ENCODE data around the gene ST3GAL3.

Gene ST3GAL3

GRCh38 chr1:43921022-43921421, 213.7 kb downstream of the ST3GAL3 start:
- DNase-seq = no peak

- no peak for DNase-seq
Observed at GRCh38 chr1:43924516-43924915, 217.2 kb downstream of the ST3GAL3 start.

- DNase-seq = no peak
Observed at GRCh38 chr1:43925846-43926245, 218.5 kb downstream of the ST3GAL3 start.

- DNase-seq = no peak
Observed at GRCh38 chr1:43930168-43930948, 223.0 kb downstream of the ST3GAL3 start.

- no peak for DNase-seq
Observed at GRCh38 chr1:43930949-43931275, 223.6 kb downstream of the ST3GAL3 start.

- DNase-seq = no peak
Observed at GRCh38 chr1:43931711-43932660, 224.7 kb downstream of the ST3GAL3 start.

- DNase-seq = peak; percentile 51
Observed at GRCh38 chr1:43932786-43933385, 225.6 kb downstream of the ST3GAL3 start.

GRCh38 chr1:43933386-43934100, 226.2 kb downstream of the ST3GAL3 start, which contains the start of gene ARTN:
ARTN (plus strand) TSS chr1:43933801; CDS start chr1:43935657, 1,856 bp downstream.
- DNase-seq = peak; percentile 69

- DNase-seq = peak; percentile 57
Observed at GRCh38 chr1:43934101-43934985, 227.0 kb downstream of the ST3GAL3 start.

GRCh38 chr1:43934986-43935324, 227.6 kb downstream of the ST3GAL3 start:
- no peak for DNase-seq

GRCh38 chr1:43935711-43936427, 228.5 kb downstream of the ST3GAL3 start:
- DNase-seq = no peak

- DNase-seq = peak; percentile 14
Observed at GRCh38 chr1:43936431-43937151, 229.3 kb downstream of the ST3GAL3 start.

GRCh38 chr1:43937179-43937865, 230.0 kb downstream of the ST3GAL3 start:
- no peak for DNase-seq

GRCh38 chr1:43938383-43938782, 231.0 kb downstream of the ST3GAL3 start:
- no peak for DNase-seq

- no peak for DNase-seq
Observed at GRCh38 chr1:43938892-43939587, 231.7 kb downstream of the ST3GAL3 start.

GRCh38 chr1:43942411-43942810, 235.1 kb downstream of the ST3GAL3 start:
- DNase-seq = no peak

GRCh38 chr1:43944860-43945259, 237.5 kb downstream of the ST3GAL3 start:
- no peak for DNase-seq

- no peak for DNase-seq
Observed at GRCh38 chr1:43945674-43946235, 238.4 kb downstream of the ST3GAL3 start.

Data from NCI-H345 (cell line).